NT2/D1 (cell line): ENCODE measurements around the gene DAPK2.

Experiments used
- DNase-seq: peaks from one replicate; pipeline ENCODE4 v3.0.0-alpha.2; 2011; ENCODE audit warnings: low read depth, low spot score
- H3K27me3 ChIP-seq: 2 replicates; pipeline ENCODE4 v1.6.0; 2011; ENCODE audit warnings: mild to moderate bottlenecking; ENCODE audit not compliant: insufficient read length, insufficient read depth
- H3K36me3 ChIP-seq: 2 replicates; pipeline ENCODE4 v1.6.1; 2011; ENCODE audit warnings: mild to moderate bottlenecking, low read length, mixed read lengths; ENCODE audit not compliant: insufficient read depth, insufficient read length
- H3K4me1 ChIP-seq: 2 replicates; pipeline ENCODE4 v1.5.1; 2011; ENCODE audit not compliant: insufficient read depth, insufficient read length
- H3K4me3 ChIP-seq: 2 replicates; pipeline ENCODE4 v1.5.1; 2011; ENCODE audit warnings: low read depth; ENCODE audit not compliant: insufficient read length
- H3K9ac ChIP-seq: 2 replicates; pipeline ENCODE4 v1.6.0; 2011; ENCODE audit warnings: low read depth; ENCODE audit not compliant: insufficient read length
- H3K9me3 ChIP-seq: 2 replicates; pipeline ENCODE4 v1.5.1; 2011; ENCODE audit warnings: mild to moderate bottlenecking, low read length; ENCODE audit not compliant: insufficient read depth
- SUZ12 ChIP-seq: IDR thresholded peaks from 2 replicates; pipeline ENCODE4 v1.6.1; 2011; ENCODE audit not compliant: insufficient read length, insufficient read depth; ENCODE audit errors: extremely low read depth
- YY1 ChIP-seq: IDR thresholded peaks from 2 replicates; pipeline ENCODE4 v1.6.1; 2011; ENCODE audit not compliant: insufficient read length, insufficient read depth
- ZNF274 ChIP-seq: IDR thresholded peaks from 2 replicates; pipeline ENCODE4 v1.6.1; 2011; ENCODE audit warnings: mild to moderate bottlenecking, low read depth, low read length

Gene DAPK2

DNA sequence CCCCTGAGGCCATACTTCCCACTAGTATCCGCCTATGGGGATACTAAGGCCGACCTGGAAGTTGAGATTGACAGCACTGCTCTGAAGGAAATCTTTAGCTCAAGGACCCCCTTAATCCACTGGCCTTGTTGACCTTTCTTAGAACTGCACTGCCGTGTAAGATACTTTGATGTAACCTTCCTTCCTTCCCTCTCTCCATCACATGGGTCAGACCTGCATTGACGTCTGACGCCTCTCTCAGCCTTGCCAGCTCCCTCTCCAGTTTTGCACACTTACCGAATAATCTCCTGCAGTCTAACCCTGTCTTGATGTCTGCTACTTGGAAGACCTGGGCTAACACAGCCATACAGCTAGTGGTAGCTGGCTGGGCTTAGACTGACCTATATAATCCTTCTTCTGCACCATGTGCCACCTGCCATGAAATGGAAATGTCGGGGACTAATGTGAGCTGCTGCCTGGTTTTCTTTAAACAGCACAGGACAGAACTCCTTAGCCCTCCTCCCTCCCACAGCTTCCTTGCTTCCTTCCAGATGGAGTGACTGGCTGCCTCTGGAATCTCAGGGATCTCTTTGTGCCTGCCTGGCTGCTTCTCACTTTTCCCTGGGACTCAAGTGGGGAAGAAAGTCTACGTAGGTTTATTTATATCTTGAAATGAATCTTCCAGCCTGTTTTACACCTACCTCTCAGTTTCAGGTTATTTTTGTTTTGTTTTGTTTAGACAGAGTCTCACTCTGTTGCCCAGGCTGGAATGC lies 173.3 kb downstream of the DAPK2 start:
- Histone ChIP-seq H3K36me3 (no peaks in the 10 kb centered on the region), H3K4me1 (peaks cover 4% of the 10 kb centered on the region), H3K9me3 (no peaks in the 10 kb centered on the region), H3K4me3 (no peak overlapping the region), H3K9ac (no peak overlapping the region), H3K27me3 (no peaks in the 10 kb centered on the region)
- DNase-seq = peak; percentile 18
- TF ChIP-seq YY1 = no peak
- no peak for TF ChIP-seq SUZ12
- no peak for TF ChIP-seq ZNF274

- Histone ChIP-seq H3K4me3 (no peak overlapping the region), H3K9me3 (no peaks in the 10 kb centered on the region), H3K9ac (no peak overlapping the region), H3K4me1 (no peaks in the 10 kb centered on the region), H3K36me3 (no peaks in the 10 kb centered on the region), H3K27me3 (no peaks in the 10 kb centered on the region)
- DNase-seq = peak; percentile 25
- TF ChIP-seq ZNF274 = no peak
- no peak for TF ChIP-seq SUZ12
- no peak for TF ChIP-seq YY1
Measured at GRCh38 chr15:63870487-63871209, 175.6 kb downstream of the DAPK2 start.

- no peaks in the 10 kb centered on the region for H3K27me3 ChIP-seq
- DNase-seq = no peak
- no peaks in the 10 kb centered on the region for H3K36me3 ChIP-seq
- H3K9ac ChIP-seq = no peak overlapping the region
- no peak overlapping the region for H3K4me3 ChIP-seq
- H3K4me1 ChIP-seq = no peaks in the 10 kb centered on the region
- no peak for TF ChIP-seq SUZ12
- no peak for TF ChIP-seq YY1
- no peak for TF ChIP-seq ZNF274
- no peaks in the 10 kb centered on the region for H3K9me3 ChIP-seq
Measured at GRCh38 chr15:63870043-63870394, 176.3 kb downstream of the DAPK2 start.

DNA sequence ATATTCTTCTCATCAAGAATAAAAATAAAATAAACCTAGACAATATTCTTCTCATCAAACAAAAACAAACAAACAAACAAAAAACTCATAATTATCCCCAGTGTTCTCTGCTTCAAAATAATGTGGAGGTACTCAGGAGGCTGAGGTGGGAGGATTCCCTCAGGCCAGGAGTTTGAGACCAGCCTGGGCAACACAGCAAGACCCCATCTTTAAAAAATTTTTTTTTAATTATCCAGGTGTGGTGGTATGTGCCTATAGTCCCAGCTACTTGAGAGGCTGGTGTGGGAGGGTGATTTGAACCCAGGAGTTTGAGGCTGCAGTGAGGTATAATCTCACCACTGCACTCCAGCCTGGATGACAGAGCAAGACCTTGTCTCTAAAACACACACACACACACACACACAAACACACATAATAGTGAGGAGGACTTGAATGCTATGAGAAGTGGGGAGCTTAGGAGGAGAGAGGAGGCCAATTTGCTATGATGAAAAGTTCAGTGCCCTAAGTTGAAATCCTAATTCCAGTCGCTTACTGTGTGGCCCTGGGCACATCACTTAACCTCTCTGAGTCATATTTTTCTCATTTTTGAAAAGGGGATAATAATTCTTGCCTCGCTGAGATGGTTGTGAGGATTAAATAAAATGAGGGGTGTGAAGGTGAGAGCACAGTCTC lies 176.8 kb downstream of the DAPK2 start:
- no peak overlapping the region for H3K9ac ChIP-seq
- H3K9me3 ChIP-seq = no peaks in the 10 kb centered on the region
- no peaks in the 10 kb centered on the region for H3K36me3 ChIP-seq
- no peaks in the 10 kb centered on the region for H3K27me3 ChIP-seq
- no peaks in the 10 kb centered on the region for H3K4me1 ChIP-seq
- H3K4me3 ChIP-seq = no peak overlapping the region
- TF ChIP-seq YY1 (no peak), ZNF274 (no peak), SUZ12 (no peak)
- DNase-seq = no peak

- Histone ChIP-seq H3K4me1 (no peaks in the 10 kb centered on the region), H3K4me3 (no peak overlapping the region), H3K36me3 (no peaks in the 10 kb centered on the region), H3K27me3 (no peaks in the 10 kb centered on the region), H3K9me3 (no peaks in the 10 kb centered on the region), H3K9ac (no peak overlapping the region)
- TF ChIP-seq ZNF274 (no peak), YY1 (no peak), SUZ12 (no peak)
- DNase-seq = no peak
Measured at GRCh38 chr15:63864186-63864585, 182.1 kb downstream of the DAPK2 start.

GRCh38 chr15:63861946-63862517 lies 184.3 kb downstream of the DAPK2 start:
- TF ChIP-seq ZNF274 = no peak
- TF ChIP-seq YY1 = no peak
- TF ChIP-seq SUZ12 = no peak

More at GRCh38 chr15:63861946-63862517, 184.3 kb downstream of the DAPK2 start:
- no peak overlapping the region for H3K9ac ChIP-seq
- H3K36me3 ChIP-seq = no peaks in the 10 kb centered on the region
- H3K4me1 ChIP-seq = no peaks in the 10 kb centered on the region
- H3K9me3 ChIP-seq = no peaks in the 10 kb centered on the region
- no peak for DNase-seq
- no peaks in the 10 kb centered on the region for H3K27me3 ChIP-seq
- H3K4me3 ChIP-seq = no peak overlapping the region
